ENCODE data around the gene ABCG4. TPM values are rescaled to one million over a fixed set of nuclear protein-coding genes. Genes with fewer than 3 reads are reported as not detected.
"Not testable (repeated sequence)": the region's sequence is repeated elsewhere in the genome, so short reads cannot be mapped to it uniquely, and the experiment has no call there.

The ABCG4 gene
- polyA plus RNA-seq, 3 donors: 0.74 to 0.79 (median 0.74) TPM

GRCh38 chr11:119152604-119153003 is 3.8 kb downstream of the ABCG4 start:
- DNase-seq (ENCODE audit: low read depth in 3 of 3, low spot score in 2 of 3): no peak

DNA sequence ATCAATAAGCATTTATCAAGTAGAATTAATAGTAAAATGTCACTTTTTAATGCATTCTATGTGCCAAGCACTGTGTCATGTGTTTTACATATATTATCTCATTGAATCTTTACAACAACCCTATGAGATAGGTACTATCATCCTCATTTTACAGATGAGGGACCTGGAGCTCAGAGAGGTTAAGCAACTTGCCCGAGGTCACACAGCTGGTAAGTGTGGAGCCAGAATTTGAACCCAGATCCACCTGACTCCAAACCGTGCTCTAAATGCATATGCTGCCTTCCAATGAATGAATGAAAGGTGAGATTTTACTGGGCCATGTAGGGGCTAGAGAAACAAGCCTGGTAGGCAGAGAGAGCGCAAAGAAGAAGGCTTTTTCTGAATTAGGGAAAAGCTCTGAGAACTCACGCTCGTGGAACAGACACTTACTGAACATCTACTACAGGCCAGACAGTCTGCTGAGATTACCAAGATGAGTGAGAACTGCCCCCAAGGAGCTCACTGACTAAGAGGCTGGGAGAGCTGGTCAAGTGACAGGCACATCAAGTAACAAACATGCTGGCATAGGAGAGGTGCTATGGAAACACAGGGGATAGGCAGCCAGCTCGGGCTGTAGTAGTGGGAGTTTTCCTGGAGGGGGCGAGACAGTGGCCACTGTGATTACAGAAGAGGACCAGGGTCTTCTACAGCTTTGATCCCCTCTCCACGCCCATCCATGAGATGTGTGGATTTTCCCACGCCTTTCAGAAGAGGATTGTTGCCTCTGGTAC is 4.4 kb downstream of the ABCG4 start:
- DNase-seq (ENCODE audit: low read depth in 3 of 3, low spot score in 2 of 3): no peak

DNA sequence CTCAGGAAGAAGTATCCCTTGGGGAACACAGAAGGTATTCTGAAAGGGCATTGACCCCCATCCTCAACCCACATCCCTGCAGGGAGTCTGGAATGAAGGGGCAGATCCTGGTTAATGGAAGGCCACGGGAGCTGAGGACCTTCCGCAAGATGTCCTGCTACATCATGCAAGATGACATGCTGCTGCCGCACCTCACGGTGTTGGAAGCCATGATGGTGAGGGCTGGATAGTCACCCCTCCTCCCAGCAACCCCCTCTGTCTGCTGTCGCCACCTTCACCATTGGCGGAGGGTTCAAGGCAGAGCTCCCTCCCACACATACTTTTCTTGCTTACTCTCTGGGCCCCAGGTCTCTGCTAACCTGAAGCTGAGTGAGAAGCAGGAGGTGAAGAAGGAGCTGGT is 5.3 kb downstream of the ABCG4 start:
- DNase-seq (ENCODE audit: low read depth in 3 of 3, low spot score in 2 of 3): no peak

GRCh38 chr11:119155733-119156492 is 7.1 kb downstream of the ABCG4 start:
- DNase-seq (ENCODE audit: low read depth in 3 of 3, low spot score in 2 of 3): no peak

DNA sequence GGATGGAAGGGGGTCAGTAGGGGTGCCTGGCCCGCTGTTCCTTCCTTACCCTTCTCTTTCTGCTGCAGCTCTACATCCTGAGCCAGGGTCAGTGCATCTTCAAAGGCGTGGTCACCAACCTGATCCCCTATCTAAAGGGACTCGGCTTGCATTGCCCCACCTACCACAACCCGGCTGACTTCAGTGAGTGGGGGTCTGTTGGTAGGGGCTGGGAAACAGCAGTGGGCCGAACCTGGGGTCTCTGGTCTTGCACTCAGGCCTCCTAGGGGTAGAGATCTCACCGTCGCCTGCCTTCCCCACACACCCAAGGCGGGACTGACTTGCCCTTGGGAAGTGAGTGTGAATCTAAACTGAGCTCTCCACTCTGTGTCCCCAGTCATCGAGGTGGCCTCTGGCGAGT is 7.6 kb downstream of the ABCG4 start:
- DNase-seq (ENCODE audit: low read depth in 3 of 3, low spot score in 2 of 3): no peak

GRCh38 chr11:119157063-119157462 is 8.2 kb downstream of the ABCG4 start:
- no peak for DNase-seq (ENCODE audit: low read depth in 3 of 3, low spot score in 2 of 3)

DNA sequence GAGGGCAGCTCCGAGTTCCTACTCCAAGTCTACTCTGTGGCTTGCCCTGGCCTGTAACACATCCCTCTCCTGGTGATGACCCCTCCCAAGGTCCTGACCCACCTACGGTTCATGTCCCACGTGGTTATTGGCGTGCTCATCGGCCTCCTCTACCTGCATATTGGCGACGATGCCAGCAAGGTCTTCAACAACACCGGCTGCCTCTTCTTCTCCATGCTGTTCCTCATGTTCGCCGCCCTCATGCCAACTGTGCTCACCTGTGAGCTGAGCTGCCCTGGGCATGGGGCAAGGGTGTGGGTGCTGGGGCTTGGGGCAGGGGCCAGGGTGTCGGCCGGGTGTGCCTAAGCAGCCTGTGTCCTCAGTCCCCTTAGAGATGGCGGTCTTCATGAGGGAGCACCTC is 9.6 kb downstream of the ABCG4 start:
- no peak for DNase-seq (ENCODE audit: low read depth in 3 of 3, low spot score in 2 of 3)

- no peak for DNase-seq (ENCODE audit: low read depth in 3 of 3, low spot score in 2 of 3)
These were observed 11.3 kb downstream of the ABCG4 start for GRCh38 chr11:119160151-119160550.

DNA sequence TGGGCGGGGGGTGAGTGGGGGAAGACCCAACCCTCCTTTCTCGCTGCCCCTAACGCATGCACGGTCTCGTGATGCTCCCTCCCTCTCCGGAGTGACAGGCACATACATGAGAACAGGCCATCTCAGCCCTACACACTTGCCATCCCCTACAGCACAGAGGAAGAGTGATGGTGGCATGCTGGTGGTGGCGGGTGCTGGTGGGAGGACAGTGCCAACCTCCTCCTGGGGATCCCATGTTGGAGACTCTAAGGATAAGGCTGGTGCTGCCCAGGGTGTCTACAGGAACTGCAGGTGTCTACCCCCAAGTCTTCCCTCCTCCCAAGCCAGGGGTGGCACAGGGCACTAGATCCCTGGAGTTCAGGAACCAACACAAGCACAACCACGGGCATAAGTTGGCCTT is 13.0 kb downstream of the ABCG4 start:
- no peak for DNase-seq (ENCODE audit: low read depth in 3 of 3, low spot score in 2 of 3)

GRCh38 chr11:119166368-119167076 is 17.7 kb downstream of the ABCG4 start:
- DNase-seq (ENCODE audit: low read depth in 3 of 3, low spot score in 2 of 3): no peak

DNA sequence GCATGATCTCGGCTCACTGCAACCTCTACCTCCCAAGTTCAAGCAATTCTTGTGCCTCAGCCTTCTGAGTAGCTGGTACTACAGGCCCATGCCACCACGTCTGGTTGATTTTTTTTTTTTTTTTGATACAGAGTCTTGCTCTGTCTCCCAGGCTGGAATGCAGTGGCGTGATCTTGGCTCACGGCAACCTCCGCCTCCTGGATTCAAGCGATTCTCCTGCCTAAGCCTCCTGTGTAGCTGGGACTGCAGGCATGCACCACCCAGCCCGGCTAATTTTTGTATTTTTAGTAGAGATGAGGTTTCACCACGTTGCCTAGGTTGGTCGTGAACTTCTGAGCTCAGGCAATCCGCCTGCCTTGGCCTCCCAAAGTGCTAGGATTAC is 18.2 kb downstream of the ABCG4 start:
- DNase-seq (ENCODE audit: low read depth in 3 of 3, low spot score in 2 of 3): not testable (repeated sequence)

DNA sequence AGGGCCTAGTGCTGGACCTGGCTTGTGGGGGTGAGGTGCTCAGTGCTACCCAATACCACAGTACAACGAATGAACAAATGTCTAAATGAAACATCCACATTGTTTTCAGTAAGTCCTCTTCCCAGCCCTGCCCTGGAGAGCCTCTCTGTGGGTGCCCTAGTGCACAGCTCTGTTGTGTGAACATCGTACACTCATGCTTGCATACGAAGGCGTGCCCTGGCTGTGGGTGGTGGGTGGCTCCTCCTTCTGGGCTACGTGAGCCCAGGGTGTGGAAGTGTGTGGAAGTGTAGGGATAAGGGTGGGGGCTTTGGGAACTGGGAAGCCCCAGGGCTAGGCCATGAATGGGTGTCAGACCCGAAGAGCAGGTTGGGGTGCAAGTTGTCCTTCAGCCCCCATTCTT is 19.1 kb downstream of the ABCG4 start:
- DNase-seq (ENCODE audit: low read depth in 3 of 3, low spot score in 2 of 3): no peak

GRCh38 chr11:119168471-119169281 is 19.8 kb downstream of the ABCG4 start, which contains the start of gene NLRX1:
Gene NLRX1 (plus strand): TSS chr11:119168725. CDS start chr11:119171404, 2,679 bp downstream.
- peak in 1 of 3 donors; percentile 49 for DNase-seq (ENCODE audit: low read depth in 3 of 3, low spot score in 2 of 3)

GRCh38 chr11:119169282-119169719 is 20.4 kb downstream of the ABCG4 start:
- DNase-seq (ENCODE audit: low read depth in 3 of 3, low spot score in 2 of 3): no peak

- DNase-seq (ENCODE audit: low read depth in 3 of 3, low spot score in 2 of 3): no peak
These were observed 23.7 kb downstream of the ABCG4 start for GRCh38 chr11:119172513-119172912.

GRCh38 chr11:119173453-119173852 is 24.6 kb downstream of the ABCG4 start:
- no peak for DNase-seq (ENCODE audit: low read depth in 3 of 3, low spot score in 2 of 3)

GRCh38 chr11:119175493-119176077 is 26.7 kb downstream of the ABCG4 start:
- no peak for DNase-seq (ENCODE audit: low read depth in 3 of 3, low spot score in 2 of 3)

DNA sequence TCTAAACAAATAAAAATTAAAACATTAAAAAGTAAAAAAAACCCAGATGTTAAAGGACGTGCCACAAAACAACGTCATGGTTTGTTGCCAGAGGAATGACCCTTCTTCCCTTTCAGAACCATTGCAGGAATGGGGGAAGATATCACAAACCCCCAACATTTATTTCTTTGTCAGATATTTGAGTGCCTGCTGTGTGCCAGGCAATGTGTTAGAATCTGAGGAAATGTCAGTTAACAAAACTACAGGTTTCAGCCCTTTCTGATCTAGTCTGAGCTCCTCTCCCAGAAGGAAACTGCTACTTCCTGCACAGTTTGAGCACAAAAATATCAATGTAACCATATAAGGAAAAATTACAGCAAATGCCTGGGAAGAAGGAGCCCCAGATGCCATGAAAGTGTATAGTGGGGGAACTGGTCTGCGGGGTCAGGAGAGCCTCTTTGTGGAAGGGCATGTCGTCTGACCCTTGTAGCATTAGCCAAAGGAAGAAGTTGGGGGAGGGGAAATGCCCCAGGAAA is 29.4 kb downstream of the ABCG4 start:
- no peak for DNase-seq (ENCODE audit: low read depth in 3 of 3, low spot score in 2 of 3)

DNA sequence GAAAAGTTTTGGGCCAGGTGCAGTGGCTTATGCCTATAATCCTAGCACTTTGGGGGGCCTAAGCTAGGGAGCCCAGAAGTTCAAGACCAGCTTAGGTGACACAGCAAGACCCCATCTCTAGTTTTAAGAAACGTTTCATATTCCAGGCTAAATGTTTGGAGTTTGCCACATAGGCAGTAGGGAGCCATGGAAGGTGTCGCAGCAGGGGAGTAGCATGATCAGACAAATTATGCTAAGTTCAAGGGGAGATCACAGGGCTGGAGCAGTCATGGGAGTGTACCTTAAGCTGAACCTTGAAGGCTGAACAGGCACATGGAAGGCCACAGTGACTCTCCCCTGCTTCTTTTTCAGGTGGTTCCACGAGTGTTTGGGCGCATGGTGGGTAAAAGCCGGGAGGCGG is 30.5 kb downstream of the ABCG4 start:
- no peak for DNase-seq (ENCODE audit: low read depth in 3 of 3, low spot score in 2 of 3)

DNA sequence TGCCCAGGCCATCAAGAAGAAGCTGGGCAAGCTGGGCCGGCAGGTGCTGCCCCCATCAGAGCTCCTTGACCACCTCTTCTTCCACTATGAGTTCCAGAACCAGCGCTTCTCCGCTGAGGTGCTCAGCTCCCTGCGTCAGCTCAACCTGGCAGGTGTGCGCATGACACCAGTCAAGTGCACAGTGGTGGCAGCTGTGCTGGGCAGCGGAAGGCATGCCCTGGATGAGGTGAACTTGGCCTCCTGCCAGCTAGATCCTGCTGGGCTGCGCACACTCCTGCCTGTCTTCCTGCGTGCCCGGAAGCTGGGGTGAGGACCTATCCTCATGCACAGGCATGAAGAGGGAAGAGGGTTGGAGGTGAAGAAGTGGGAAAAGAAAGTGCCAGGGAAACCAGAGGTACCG is 31.1 kb downstream of the ABCG4 start:
- DNase-seq (ENCODE audit: low read depth in 3 of 3, low spot score in 2 of 3): no peak

Measured in right renal cortex interstitium (tissue), 3 donors.